HepG2 (cell line): Measurements from ENCODE around the gene GCM1. TPM values are rescaled to one million over a fixed set of nuclear protein-coding genes. Genes with fewer than 3 reads are reported as not detected.

Experiments
- ATAC-seq: fragments of 200-7000 bp; cut with Tn5 transposase; 3 replicates; pipeline ENCODE4 v1.9.1; 2020; ENCODE audit warnings: mild to moderate bottlenecking, moderate library complexity
- BruUV-seq: library from RNA; stranded (reverse); fragments of 400-500 nt; replicated peaks from 2 replicates; lab custom pipeline; 2021; lab: Mats Ljungman, UMichigan
- CTCF ChIA-PET: fragments of 300-600 bp; formaldehyde crosslinking; extraction: SDS; loops from one replicate; lab custom pipeline; 2021; ENCODE audit warnings: low total read pairs, inconsistent platforms, low intra/inter-chr PET ratio; lab: Yijun Ruan, JAX
- POLR2A ChIA-PET: fragments of 350-600 bp; sonication (Branson Sonifier 250); formaldehyde crosslinking; loops from one replicate; lab custom pipeline; 2020; ENCODE audit warnings: antibody characterized with exemption, inconsistent platforms; lab: Yijun Ruan, JAX
- DNase-seq: peaks from one replicate; pipeline ENCODE4 v3.0.0-alpha.2; 2015; ENCODE audit warnings: low spot score
- FAIRE-seq: peaks from 3 replicates; lab custom pipeline; 2011; peaks lifted over from hg19 to GRCh38; lab: Jason Lieb, UNC
- H2AFZ ChIP-seq: one replicate; pipeline ENCODE4 v1.6.1; 2011; ENCODE audit warnings: low read length, inconsistent platforms
- H3K27ac ChIP-seq: fragments of 300-600 bp; 3 replicates; pipeline ENCODE4 v1.8.0; 2011; ENCODE audit warnings: mixed run types, mild to moderate bottlenecking, mixed read lengths, low read length, inconsistent platforms; ENCODE audit not compliant: insufficient read depth; ENCODE audit errors: extremely low read length
- H3K27me3 ChIP-seq, 2 experiments: fragments of 200-600 bp in 1 of 2; 2 replicates in 1 of 2; 3 replicates in 1 of 2; pipeline versions ENCODE4 v1.6.0 to v1.8.0; 2011; ENCODE audit warnings: low read length in 2 of 2, mild to moderate bottlenecking in 2 of 2, moderate library complexity in 2 of 2, inconsistent platforms in 1 of 2; ENCODE audit not compliant: insufficient read depth in 2 of 2, control insufficient read depth in 1 of 2
- H3K36me3 ChIP-seq, 2 experiments: fragments of 200-600 bp in 1 of 2; replicated peaks in 1 of 2; 2 replicates in 1 of 2; 3 replicates in 1 of 2; pipeline versions ENCODE4 v1.5.1 to v1.8.0; 2011; ENCODE audit warnings: low read length in 2 of 2, inconsistent platforms in 1 of 2; ENCODE audit not compliant: insufficient read depth in 2 of 2, control insufficient read depth in 1 of 2
- H3K4me1 ChIP-seq: 2 replicates; pipeline ENCODE4 v1.5.1; 2012; ENCODE audit warnings: low read length, inconsistent platforms; ENCODE audit not compliant: insufficient read depth
- H3K4me2 ChIP-seq: 2 replicates; pipeline ENCODE4 v1.6.0; 2011; ENCODE audit warnings: low read depth, low read length, inconsistent platforms
- H3K4me3 ChIP-seq, 3 experiments: fragments of 200-600 bp in 1 of 3; sonication (generic), shearing (Covaris generic) in 1 of 3; replicated peaks in 1 of 3; 2 replicates each; pipeline ENCODE4 v1.5.1; 2011 to 2016; ENCODE audit warnings: low read length in 3 of 3, inconsistent platforms in 2 of 3, low read depth in 2 of 3, mild to moderate bottlenecking in 2 of 3, control low read depth in 1 of 3, mixed read lengths in 1 of 3; ENCODE audit not compliant: insufficient read depth in 1 of 3
- H3K79me2 ChIP-seq: one replicate; pipeline ENCODE4 v1.6.1; 2011; ENCODE audit warnings: low read length, inconsistent platforms; ENCODE audit not compliant: insufficient read depth
- H3K9ac ChIP-seq: 2 replicates; pipeline ENCODE4 v1.6.0; 2011; ENCODE audit warnings: mild to moderate bottlenecking, low read depth, low read length, inconsistent platforms; ENCODE audit not compliant: insufficient read depth
- H3K9me3 ChIP-seq: 2 replicates; pipeline ENCODE4 v1.5.1; 2012; ENCODE audit warnings: mild to moderate bottlenecking, low read length
- H4K20me1 ChIP-seq: 2 replicates; pipeline ENCODE4 v1.6.0; 2011; ENCODE audit warnings: inconsistent platforms, mild to moderate bottlenecking, low read length, moderate library complexity; ENCODE audit not compliant: insufficient read depth
- ELF1 ChIP-seq: sonication (generic); formaldehyde crosslinking; IDR thresholded peaks from 2 replicates; pipeline ENCODE4 v1.4.0; 2020; ENCODE audit warnings: missing genetic modification reagents
- FLYWCH1 ChIP-seq: sonication (generic); formaldehyde crosslinking; IDR thresholded peaks from 2 replicates; pipeline ENCODE4 v1.8.1; 2023; ENCODE audit warnings: mild to moderate bottlenecking, missing genetic modification reagents
- HNF4G ChIP-seq, 2 experiments: sonication (generic) in 1 of 2; formaldehyde crosslinking in 1 of 2; IDR thresholded peaks; 2 replicates each; pipeline versions ENCODE4 v1.4.0 to v1.6.1; 2011 to 2020; ENCODE audit warnings: borderline replicate concordance in 2 of 2, low read depth in 2 of 2, mild to moderate bottlenecking in 2 of 2, low read length in 1 of 2, missing genetic modification reagents in 1 of 2, moderate library complexity in 1 of 2
- MIER2 ChIP-seq: IDR thresholded peaks from 2 replicates; pipeline ENCODE4 v1.6.1; 2016; ENCODE audit warnings: missing biosample characterization, missing genetic modification reagents
- NCOA5 ChIP-seq: sonication (generic); formaldehyde crosslinking; IDR thresholded peaks from 2 replicates; pipeline ENCODE4 v1.4.0; 2020; ENCODE audit warnings: missing genetic modification reagents
- RFX1 ChIP-seq: fragments of 450-650 bp; IDR thresholded peaks from 2 replicates; pipeline ENCODE4 v1.6.1; 2017
- SOX5 ChIP-seq: IDR thresholded peaks from 2 replicates; pipeline ENCODE4 v1.6.1; 2016; ENCODE audit warnings: borderline replicate concordance
- SRSF4 ChIP-seq: fragments of 200-400 bp; formaldehyde crosslinking; IDR thresholded peaks from one replicate; pipeline ENCODE4 v1.6.1; 2018; ENCODE audit warnings: mild to moderate bottlenecking, low read depth, low read length, moderate library complexity; ENCODE audit not compliant: poor library complexity, severe bottlenecking
- TARDBP ChIP-seq: sonication (generic); formaldehyde crosslinking; IDR thresholded peaks from 2 replicates; pipeline ENCODE4 v1.8.0; 2022; ENCODE audit warnings: mild to moderate bottlenecking, missing genetic modification reagents
- ZNF205 ChIP-seq: IDR thresholded peaks from 2 replicates; pipeline ENCODE4 v1.6.1; 2018; ENCODE audit warnings: missing biosample characterization, missing genetic modification reagents
- ZNF563 ChIP-seq: sonication (generic); formaldehyde crosslinking; IDR thresholded peaks from 2 replicates; pipeline ENCODE4 v1.8.0; 2022; ENCODE audit warnings: mild to moderate bottlenecking, moderate library complexity, missing genetic modification reagents
- WGBS: methylation state at CpG from one replicate; pipeline ENCODE4 v1.1.6; 2017; ENCODE audit warnings: low lambda C conversion rate; 5-methylcytosine and 5-hydroxymethylcytosine counted together
- in situ Hi-C: cut with HindIII; loops from 2 replicates; pipeline ENCODE4 v1.10.0; 2017; ENCODE audit warnings: low pct_unique_long_range_greater_than_20kb; ENCODE audit not compliant: extremely low pct_ligation_motif_present
- intact Hi-C: fragments of 100-400 bp; cut with micrococcal nuclease; formaldehyde crosslinking; loops from one replicate; pipeline ENCODE4 v1.10.0; 2022; ENCODE audit not compliant: unreplicated experiment
- polyA plus RNA-seq, 8 experiments: library from polyadenylated mRNA; depleted of rRNA in 3 of 8; stranded (reverse) in 7 of 8; unstranded in 1 of 8; fragments of >200 nt; fragmentation: Illumina TruSeq in 4 of 8; extraction: Trizol in 4 of 8; gene quantifications; 2 replicates each; pipeline versions ENCODE4 v1.2.1 to v1.2.3, GENCODE V29; 2011 to 2016; ENCODE audit warnings: low read depth in 4 of 8, missing spikeins in 1 of 8, mixed read lengths in 1 of 8; ENCODE audit not compliant: insufficient read depth in 1 of 8
- total RNA-seq, 5 experiments: library from RNA; depleted of rRNA; stranded (reverse); fragments of >200 nt; fragmentation: Illumina TruSeq; extraction: Trizol; gene quantifications; 2 replicates each; pipeline ENCODE4 v1.2.3, GENCODE V29; 2016; ENCODE audit warnings: low read depth in 1 of 5
- TF ChIP-seq, protein P1 (sequence below): sonication (generic); formaldehyde crosslinking; IDR thresholded peaks from 2 replicates; pipeline ENCODE4 v1.5.0; 2020; ENCODE audit warnings: mild to moderate bottlenecking, low read depth, missing genetic modification reagents, borderline replicate concordance
- TF ChIP-seq, protein P2 (sequence below): sonication (generic); formaldehyde crosslinking; IDR thresholded peaks from 2 replicates; pipeline ENCODE4 v1.4.0; 2020; ENCODE audit warnings: mild to moderate bottlenecking, missing genetic modification reagents
- TF ChIP-seq, protein P3 (sequence below): IDR thresholded peaks from 2 replicates; pipeline ENCODE4 v1.4.0; 2020; ENCODE audit warnings: mild to moderate bottlenecking, missing genetic modification reagents
- TF ChIP-seq, protein P4 (sequence below): IDR thresholded peaks from 2 replicates; pipeline ENCODE4 v1.6.1; 2016; ENCODE audit warnings: control low read depth

Gene GCM1
- total and polyA plus RNA-seq, 2 of the 13 experiments (the other 11 are each of a cell fraction or from before 2014, with no cell fraction given), result 0.04 to 0.13 TPM

DNA sequence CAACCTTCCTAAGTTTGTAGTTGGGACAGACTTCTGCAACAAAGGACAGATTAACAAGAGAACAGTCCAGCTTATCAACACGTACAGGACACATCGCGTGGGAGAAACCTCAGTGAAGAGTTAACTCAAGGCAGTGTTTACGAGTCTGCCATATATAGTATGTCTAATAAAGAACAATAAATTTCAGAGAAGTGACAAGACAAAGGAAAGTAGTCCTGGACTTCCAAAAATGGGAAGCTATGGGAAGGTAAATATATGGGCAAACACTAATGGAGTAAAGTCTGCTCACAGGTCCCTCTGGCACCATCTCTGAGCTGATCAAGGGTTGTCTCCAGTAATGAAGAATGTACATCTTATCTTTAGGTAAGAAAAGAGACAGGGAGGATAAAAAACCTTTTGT lies 34.9 kb downstream of the GCM1 start:
- peaks cover 9% of the 10 kb centered on the region; the same call in 1 of the 2 replicates for H3K9me3 ChIP-seq
- H2AFZ ChIP-seq, result peak overlapping the region; percentile 3
- no peak overlapping the region for H3K27ac ChIP-seq
- H3K9ac ChIP-seq, result no peak overlapping the region
- peak overlapping the region; percentile 52 for H3K4me2 ChIP-seq
- H4K20me1 ChIP-seq, result no peaks in the 10 kb centered on the region
- H3K4me3 ChIP-seq, result no peak overlapping the region; a peak in 1 of 6 replicates
- intact Hi-C loops (loop anchor here (10.0 kb wide), 1 partner anchor 191 kb away; no protein-coding TSS in a partner anchor), in situ Hi-C loops (no loop called here)
- DNase-seq, result peak; percentile 68
- peak; percentile 56 for ATAC-seq
- WGBS, result 3% methylated on average over 4 of the region's 4 CpGs
- peak; percentile 56 for FAIRE-seq
- no peaks in the 10 kb centered on the region for H3K27me3 ChIP-seq
- H3K79me2 ChIP-seq, result no peaks in the 10 kb centered on the region
- no peaks in the 10 kb centered on the region for H3K36me3 ChIP-seq
- peaks cover 69% of the 10 kb centered on the region for H3K4me1 ChIP-seq
- POLR2A ChIA-PET, result no interaction called here
- CTCF ChIA-PET, result no interaction called here
- no TSS peak for BruUV-seq
- TF ChIP-seq ZNF563 (no peak), MIER2 (CRISPR knock-in tag) (no peak), ELF1 (CRISPR knock-in tag) (no peak), ZNF205 (CRISPR knock-in tag) (no peak; the same call in 1 of the 2 replicates), TARDBP (peak; percentile 34; the same call in 1 of the 2 replicates), RFX1 (no peak), SOX5 (CRISPR knock-in tag) (peak; percentile 73; the same call in 1 of the 2 replicates), HNF4G (IDR thresholded peaks at IDR 0.05; ENCODE audit: borderline replicate concordance, low read depth, low read length) (0 out of 2 replicates have a peak, but pooled peaks have one; percentile 15), HNF4G (CRISPR knock-in tag; IDR thresholded peaks at IDR 0.05; ENCODE audit: borderline replicate concordance, low read depth) (no peak), SRSF4 (no peak), FLYWCH1 (no peak), NCOA5 (CRISPR knock-in tag) (no peak)
- TF ChIP-seq, protein P1, sequence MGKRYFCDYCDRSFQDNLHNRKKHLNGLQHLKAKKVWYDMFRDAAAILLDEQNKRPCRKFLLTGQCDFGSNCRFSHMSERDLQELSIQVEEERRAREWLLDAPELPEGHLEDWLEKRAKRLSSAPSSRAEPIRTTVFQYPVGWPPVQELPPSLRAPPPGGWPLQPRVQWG, result no peak
- TF ChIP-seq, protein P2, sequence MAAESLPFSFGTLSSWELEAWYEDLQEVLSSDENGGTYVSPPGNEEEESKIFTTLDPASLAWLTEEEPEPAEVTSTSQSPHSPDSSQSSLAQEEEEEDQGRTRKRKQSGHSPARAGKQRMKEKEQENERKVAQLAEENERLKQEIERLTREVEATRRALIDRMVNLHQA (CRISPR knock-in tag), result no peak
- TF ChIP-seq, protein P3, sequence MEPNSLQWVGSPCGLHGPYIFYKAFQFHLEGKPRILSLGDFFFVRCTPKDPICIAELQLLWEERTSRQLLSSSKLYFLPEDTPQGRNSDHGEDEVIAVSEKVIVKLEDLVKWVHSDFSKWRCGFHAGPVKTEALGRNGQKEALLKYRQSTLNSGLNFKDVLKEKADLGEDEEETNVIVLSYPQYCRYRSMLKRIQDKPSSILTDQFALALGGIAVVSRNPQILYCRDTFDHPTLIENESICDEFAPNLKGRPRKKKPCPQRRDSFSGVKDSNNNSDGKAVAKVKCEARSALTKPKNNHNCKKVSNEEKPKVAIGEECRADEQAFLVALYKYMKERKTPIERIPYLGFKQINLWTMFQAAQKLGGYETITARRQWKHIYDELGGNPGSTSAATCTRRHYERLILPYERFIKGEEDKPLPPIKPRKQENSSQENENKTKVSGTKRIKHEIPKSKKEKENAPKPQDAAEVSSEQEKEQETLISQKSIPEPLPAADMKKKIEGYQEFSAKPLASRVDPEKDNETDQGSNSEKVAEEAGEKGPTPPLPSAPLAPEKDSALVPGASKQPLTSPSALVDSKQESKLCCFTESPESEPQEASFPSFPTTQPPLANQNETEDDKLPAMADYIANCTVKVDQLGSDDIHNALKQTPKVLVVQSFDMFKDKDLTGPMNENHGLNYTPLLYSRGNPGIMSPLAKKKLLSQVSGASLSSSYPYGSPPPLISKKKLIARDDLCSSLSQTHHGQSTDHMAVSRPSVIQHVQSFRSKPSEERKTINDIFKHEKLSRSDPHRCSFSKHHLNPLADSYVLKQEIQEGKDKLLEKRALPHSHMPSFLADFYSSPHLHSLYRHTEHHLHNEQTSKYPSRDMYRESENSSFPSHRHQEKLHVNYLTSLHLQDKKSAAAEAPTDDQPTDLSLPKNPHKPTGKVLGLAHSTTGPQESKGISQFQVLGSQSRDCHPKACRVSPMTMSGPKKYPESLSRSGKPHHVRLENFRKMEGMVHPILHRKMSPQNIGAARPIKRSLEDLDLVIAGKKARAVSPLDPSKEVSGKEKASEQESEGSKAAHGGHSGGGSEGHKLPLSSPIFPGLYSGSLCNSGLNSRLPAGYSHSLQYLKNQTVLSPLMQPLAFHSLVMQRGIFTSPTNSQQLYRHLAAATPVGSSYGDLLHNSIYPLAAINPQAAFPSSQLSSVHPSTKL, result 0 out of 2 replicates have a peak, but pooled peaks have one; percentile 29
- TF ChIP-seq, protein P4, sequence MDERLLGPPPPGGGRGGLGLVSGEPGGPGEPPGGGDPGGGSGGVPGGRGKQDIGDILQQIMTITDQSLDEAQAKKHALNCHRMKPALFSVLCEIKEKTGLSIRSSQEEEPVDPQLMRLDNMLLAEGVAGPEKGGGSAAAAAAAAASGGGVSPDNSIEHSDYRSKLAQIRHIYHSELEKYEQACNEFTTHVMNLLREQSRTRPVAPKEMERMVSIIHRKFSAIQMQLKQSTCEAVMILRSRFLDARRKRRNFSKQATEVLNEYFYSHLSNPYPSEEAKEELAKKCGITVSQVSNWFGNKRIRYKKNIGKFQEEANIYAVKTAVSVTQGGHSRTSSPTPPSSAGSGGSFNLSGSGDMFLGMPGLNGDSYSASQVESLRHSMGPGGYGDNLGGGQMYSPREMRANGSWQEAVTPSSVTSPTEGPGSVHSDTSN (CRISPR knock-in tag), result no peak
